ENCODE results near the gene C1GALT1C1L.
"Not testable (repeated sequence)": the region's sequence is repeated elsewhere in the genome, so short reads cannot be mapped to it uniquely, and the experiment has no call there.

Gene C1GALT1C1L

DNA sequence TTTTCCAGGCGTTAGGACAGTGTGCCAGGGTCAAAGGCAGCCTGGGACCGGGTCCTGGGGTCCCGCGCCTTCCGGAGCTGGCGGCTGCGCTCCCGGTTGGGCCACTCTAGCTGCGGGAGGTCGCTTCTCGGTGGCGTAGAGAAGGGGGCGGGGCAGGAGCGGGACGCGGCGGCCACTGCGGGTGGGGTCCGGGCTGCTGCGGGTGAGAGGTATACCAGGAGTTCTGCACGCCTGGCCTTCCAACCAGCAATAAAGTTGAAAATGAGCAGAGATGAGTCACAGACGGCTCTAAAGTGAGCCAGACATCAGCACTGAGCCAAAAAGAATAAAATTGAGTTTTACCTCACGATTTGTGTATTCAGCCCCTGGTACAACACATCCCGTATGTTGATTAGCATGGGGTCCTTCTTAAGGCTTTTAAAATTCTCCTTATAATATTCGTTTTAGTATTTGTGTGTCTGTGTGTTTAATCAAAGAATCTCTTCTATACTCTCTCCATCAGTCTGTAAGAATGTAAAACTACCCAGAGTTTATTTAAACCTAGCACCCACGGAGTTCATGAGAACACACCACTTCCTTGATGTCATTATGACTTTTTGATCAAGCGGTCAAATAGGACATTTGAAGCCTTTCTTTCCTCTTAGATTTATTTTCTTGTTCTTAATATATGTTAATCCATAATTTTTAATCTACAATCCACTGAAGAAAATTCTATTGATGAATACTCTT lies at the start of gene C1GALT1C1L:
C1GALT1C1L (minus strand) TSS at position 108 of the 729 bp plus-strand sequence; CDS start at position 1, 107 bp downstream.
- peak in 1 of 2 donors; percentile 5 for DNase-seq (ENCODE audit: low read depth in 2 of 2)

DNA sequence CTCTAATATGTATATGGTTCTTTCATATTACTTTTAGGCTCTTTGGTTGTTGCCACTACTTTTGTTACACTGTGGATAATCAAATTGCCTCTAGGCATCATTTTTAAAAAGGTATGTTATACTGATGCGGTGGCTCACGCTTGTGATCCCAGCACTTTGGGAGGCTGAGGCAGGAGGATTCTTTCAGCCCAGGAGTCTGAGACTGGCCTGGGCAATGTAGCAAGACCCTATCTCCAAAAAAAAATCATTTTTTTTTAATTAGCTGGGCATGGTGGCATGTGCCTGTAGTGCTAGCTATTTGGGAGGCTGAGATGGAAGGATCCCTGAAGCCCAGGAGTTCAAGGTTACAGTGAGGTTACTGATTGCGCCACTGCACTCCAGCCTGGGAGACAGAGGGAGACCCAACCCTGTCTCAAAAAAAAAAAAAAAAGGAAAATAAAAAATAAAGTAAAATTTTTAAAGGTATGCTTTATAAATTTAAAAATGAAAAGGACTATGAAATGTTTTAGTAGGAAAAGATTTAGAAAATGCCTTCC lies 49.5 kb upstream of the C1GALT1C1L start:
- DNase-seq (ENCODE audit: low read depth in 2 of 2) = no peak

DNA sequence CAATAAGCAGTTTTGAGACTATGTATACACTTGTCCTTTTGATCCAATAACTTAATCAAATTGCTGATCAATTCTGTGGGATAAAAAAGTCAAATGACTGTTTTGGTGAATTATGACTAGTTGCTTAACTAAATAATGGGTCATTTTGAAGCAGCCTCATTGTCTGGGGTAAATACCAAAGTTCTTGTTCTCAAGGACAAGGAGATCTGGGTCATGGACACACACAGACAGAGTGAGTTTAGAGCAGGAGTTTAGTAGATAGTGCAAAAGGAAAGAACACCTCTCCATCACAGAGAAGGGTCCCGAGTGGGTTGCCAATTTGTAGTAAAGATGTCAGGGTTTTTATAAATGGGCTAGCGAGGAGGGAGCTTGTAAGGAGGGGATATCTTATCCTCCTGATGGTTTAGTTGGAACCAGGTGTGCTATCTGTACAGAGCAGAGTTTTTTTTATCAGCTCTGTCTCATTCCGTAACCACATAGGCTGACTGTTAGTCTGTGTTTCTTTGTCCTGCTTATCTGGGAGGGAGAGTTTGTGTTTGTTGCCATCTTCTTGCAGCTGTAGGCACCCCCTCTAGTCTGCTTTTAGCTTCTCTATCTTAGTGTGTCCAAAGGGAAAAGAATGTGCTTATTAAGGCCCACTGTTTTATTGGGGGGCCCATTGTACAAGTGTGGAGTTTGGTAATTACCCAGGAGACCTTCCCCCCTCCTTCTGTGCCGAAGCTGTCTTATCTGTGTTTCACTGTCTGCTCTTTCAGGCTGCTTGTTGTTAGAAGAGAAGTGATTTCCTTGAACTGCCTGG lies 48.7 kb upstream of the C1GALT1C1L start:
- no peak for DNase-seq (ENCODE audit: low read depth in 2 of 2)

DNA sequence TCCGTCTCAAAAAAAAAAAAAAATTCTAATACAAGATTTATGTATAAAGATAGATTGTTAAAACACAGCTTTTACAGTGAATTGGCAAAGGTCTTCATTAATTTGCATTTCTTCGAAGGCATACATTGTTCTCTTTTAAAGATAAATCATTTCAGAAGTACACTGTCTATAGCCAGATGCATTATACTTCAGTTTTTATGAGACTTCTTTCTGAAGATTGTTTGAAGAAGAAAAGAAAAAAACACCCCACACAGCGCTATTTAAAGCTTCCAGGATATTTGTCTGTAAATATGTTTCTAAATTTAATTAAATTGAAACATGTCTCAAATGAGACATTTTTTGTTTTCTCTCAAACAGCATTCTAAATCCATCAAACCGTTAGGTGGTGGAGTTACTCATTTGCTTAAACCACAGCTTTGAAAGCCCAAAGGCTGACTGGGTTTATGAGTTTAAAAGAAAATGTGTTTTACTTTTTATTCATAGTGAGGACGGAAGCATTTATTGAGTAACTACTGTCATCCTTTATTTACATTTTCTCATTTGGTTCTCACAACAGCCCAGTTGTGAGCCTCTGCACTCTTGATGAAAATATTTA lies 42.4 kb upstream of the C1GALT1C1L start:
- DNase-seq (ENCODE audit: low read depth in 2 of 2) = no peak

DNA sequence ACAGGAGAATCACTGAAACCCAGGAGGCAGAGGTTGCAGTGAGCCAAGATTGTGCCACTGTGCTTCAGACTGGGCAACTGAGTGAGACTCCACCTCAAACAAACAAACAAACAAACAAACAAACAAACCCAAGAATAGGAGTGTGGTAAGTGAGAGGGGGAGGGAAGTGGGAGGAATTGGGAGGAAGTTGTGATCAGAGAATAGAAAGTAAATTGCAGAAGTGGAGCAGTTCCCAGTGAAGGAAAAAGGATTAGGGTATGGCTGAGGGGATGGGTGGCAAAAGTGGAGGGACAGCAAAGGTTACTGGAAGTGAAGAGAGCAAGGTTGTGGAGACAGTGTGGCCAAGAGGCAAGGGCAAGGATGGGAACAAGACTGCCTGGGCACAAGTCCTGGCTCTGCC lies 41.1 kb upstream of the C1GALT1C1L start:
- DNase-seq (ENCODE audit: low read depth in 2 of 2) = no peak

DNA sequence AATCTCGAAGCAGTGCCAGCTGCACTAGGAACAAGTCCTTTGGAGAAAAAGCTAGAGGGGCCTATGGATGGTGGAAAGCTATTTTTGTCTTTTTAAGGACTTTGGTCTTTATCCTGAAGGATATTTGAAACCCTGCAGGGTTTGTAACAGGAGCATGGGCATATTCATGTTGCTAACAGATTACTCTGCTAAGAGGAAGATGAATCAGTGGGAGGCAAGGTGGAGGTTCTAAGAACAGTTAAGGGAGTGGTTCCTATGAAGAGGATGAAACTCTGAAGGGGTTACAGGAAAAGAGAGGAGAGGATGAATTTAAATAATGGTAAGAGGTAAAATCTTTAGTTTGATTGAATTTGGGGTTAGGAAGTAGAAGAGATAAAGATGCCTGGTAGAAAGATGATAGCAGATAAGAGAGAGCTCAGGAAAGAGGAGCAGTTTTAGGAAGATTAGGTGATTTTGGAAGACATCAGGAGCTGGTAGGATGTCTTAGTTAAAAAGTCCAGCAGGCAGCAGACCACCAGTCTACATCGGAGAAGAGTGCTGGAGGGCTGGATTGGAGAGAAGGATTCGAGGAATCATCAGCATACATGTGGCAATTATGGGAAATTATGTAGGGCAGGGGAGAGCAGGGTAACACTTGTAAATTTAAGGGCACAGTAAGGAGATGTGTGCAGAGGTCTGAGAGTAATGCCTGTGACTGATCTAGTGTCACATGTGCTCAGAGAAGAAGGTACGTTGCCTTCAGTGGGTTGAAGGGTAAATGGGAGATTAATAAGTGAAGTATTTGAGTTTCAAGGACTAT lies 39.3 kb upstream of the C1GALT1C1L start:
- no peak for DNase-seq (ENCODE audit: low read depth in 2 of 2)

DNA sequence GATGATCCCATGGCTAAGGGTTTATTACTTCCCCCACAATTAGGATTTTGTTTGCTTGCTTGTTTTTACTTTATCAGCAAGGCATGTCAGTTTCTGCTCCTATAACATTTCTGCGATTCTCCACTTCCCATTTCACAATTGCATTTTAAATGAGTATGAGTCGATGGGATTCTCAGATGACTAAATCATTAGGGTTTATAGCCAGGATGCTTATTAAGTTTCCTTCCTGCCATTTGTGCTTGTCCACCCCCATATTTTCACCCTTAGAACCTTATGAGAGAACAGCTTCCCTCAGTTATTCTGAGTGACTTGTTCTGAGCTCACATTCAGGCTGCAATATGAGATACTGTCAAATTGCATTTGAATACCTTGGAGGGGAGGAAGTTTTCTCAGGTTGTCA lies 37.9 kb upstream of the C1GALT1C1L start:
- no peak for DNase-seq (ENCODE audit: low read depth in 2 of 2)

DNA sequence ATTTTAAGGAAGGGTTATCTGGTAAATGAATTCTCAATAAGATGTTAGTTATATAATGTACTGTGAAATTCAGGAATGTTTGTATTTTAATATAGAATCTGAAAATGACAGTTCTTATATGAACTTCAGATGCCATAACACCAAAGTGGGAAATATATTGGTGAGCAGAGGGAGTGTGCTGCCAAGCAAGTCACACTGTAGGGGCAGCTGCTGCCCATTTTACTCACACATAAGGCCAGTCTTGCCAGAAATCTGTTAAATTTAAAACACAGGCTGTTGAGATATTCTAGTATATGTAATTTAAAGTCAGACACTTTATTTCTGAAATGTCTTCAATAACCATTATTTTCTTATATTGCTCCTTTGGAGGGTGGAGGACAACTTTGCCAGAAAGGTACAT lies 34.6 kb upstream of the C1GALT1C1L start:
- DNase-seq (ENCODE audit: low read depth in 2 of 2) = no peak

DNA sequence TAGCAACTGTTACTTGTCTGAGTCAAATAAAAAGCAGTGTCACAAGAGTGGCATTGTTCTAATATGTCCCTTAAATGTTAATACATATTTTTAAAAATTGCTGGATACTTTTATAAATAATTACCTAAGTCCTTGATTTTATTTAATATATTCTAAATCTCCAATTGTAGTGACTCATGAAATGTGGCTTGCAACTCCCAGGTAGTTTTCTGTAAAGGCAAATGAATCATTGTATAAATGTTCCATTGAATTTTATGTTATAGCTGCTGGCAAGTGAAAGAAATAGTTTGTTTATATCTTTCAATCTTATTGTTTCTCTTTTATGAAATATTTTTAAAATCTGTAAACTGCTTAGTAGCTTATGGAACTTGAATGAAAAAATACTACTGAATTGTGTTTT lies 32.7 kb upstream of the C1GALT1C1L start:
- DNase-seq (ENCODE audit: low read depth in 2 of 2) = no peak

DNA sequence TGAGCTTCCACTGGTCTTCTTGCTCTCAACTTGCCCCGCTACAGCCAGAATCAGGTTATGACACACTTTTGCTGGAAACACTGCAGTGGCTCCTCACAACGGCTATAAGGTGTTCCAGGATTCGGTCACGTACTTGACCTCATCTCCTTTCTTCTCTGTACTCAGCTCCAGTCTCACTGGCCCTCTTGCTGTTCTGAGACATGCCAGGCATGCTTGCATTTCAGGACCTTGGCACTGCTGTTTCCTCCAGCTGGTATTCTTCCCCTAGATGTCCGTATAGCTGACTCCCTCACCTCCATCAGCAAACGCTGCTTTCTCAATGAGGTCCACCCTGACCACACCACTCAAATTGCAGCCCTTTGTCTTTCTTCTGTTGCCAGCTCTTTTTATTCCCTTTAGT lies 31.9 kb upstream of the C1GALT1C1L start:
- no peak for DNase-seq (ENCODE audit: low read depth in 2 of 2)

DNA sequence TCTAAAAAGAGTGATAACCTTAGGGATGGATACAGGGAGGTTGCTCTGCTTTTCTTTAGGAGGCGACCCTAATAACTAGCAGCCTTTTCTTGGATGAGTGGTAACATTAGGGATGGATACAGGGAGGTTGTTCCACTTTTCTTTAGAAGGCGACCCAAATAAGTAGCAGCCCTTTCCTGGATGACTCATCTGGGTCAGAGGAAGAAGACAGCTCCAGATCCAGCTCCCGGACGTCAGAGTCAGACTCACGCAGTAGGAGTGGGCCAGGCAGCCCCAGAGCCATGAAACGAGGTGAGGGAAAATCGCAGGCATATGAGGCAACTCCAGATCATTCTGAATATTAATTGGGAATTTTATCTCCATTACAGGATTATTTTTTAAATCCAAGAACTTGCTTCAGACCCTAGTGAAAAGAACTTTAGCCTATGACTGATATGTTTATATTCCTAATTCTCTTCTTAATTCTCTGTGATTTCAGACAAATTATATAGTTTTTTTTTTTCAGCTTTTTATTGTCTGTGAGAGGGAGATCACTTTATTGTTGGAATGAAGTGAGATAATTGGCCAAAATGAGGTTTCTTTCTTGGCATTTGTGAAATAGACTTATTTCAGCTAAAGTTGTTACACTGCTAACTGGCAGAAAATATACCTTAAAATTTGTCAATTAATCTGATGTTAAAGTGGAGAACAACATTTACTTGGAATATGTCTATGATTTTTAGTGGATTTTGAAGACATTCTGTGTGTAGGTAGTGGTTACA lies 31.2 kb upstream of the C1GALT1C1L start:
- no peak for DNase-seq (ENCODE audit: low read depth in 2 of 2)

DNA sequence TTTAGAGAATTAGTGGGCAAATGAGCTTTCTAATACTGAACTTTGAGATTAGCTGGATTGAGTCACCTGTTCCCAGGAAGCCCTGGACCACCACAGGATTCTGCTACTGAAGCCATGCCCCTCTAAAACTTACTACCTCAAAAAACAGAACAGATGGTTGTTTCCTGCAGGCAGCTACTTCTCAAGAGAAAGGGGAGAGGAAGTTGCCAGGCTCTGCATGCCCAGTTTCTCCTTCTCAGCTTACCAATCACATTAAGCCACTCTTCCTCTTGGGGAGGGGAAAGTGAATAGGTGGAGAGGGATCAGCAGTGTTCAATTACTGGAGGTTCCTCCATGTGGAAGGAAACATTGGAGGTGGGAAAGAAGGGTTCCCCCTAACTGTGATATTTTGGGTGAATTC lies 24.9 kb upstream of the C1GALT1C1L start:
- DNase-seq (ENCODE audit: low read depth in 2 of 2) = no peak

DNA sequence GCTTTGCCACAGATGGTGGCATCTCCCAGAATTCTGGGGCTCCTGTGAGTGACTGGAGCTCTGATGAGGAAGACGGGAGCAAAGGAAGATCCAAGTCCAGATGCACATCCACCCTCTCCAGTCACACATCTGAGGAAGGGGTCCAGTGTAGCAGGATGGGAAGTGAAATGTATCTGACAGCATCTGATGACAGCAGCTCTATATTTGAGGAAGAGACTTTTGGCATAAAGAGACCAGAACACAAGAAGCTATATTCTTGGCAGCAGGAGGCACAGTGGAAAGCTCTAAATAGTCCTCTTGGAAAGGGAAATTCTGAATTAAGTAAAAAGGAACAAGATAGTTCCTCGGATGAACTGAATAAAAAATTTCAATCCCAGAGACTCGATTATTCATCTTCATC lies 23.5 kb upstream of the C1GALT1C1L start:
- no peak for DNase-seq (ENCODE audit: low read depth in 2 of 2)

DNA sequence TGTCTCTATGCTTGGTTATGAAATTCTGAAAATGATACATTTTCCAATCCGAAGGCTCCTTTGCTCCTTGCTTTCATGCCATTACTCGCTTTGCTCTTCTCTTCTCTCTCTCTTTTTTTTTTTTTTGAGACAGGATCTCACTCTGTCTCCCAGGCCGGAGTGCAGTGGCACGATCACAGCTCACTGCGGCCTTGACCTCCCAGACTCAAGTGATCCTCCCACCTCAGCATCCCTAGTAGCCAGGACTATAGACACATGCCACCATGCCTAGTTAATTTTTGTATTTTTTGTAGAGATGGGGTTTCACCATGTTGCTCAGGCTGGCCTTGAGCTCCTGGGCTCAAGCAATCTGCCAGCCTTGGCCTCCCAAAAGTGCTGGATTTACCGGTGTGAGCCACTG lies 21.9 kb upstream of the C1GALT1C1L start:
- not testable (repeated sequence) for DNase-seq (ENCODE audit: low read depth in 2 of 2)

DNA sequence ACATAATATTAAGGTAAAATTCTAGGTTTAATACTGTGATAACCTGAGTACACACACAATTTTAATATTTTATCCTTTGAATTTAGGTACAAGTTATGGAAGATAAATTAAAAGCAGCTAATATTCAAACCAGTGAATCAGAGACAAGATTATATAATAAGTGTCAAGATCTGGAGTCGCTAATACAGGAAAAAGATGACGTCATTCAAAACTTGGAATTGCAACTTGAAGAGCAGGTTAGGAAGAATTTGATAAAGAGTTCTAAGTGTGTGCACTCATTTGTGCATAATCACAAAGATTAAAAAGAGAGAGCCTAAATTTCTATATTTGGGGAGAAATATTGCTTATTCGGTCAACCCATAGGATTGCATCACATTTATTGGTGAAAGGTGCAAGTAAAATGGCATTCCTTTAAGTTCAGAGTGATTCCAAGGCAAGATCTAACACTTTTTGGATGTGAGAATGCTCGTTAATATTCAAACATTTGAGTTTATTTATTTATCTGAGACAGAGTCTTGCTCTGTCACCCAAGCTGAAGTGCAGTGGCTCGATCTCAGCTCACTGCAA lies 16.3 kb upstream of the C1GALT1C1L start:
- DNase-seq (ENCODE audit: low read depth in 2 of 2) = no peak

DNA sequence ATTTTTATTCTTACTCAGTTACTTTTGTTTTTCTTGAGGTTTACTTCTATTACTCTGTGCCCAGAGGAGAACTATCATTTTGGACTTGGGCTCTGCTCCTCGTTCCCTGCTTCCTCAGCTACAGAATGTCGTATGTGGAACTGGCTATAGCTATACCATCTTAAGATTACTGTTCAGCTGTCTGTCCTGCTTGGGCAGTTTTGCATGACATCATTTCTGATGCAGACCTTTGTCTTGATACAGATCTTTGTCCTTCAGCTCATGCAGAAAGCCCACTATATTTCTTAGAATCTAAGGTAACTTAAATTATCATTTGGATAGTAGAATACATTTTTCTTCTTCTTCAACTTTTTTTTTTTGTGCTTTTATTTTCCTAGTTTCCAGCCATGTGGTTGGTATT lies 13.8 kb upstream of the C1GALT1C1L start:
- DNase-seq (ENCODE audit: low read depth in 2 of 2) = no peak

DNA sequence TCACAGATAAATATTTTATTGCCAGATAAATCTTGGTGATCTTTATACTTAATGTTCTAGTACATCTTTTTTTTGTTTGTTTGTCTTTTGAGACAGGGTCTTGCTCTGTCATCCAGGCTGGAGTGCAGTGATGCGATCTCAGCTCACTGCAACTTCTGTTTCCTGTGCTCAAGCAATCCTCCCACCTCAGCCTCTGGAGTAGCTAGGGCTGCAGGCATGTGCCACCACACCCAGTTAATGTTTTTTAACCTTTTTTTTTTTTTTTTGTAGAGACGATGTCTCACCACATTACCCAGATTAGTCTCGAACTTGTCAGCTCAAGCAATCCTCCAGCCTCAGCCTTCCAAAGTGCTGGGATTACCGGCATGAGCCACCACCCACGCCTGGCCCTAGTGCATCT lies 9.1 kb upstream of the C1GALT1C1L start:
- no peak for DNase-seq (ENCODE audit: low read depth in 2 of 2)

DNA sequence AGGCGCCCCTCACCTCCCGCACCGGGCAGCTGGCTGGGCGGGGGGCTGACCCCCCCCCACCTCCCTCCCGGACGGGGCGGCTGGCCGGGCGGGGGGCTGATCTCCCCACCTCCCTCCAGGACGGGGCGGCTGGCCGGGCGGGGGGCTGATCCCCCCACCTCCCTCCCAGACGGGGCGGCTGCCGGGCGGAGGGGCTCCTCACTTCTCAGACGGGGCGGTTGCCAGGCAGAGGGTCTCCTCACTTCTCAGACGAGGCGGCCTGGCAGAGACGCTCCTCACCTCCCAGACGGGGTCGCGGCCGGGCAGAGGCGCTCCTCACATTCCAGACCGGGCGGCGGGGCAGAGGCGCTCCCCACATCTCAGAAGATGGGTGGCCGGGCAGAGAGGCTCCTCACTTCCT lies 1.6 kb upstream of the C1GALT1C1L start:
- DNase-seq (ENCODE audit: low read depth in 2 of 2) = not testable (repeated sequence)

DNA sequence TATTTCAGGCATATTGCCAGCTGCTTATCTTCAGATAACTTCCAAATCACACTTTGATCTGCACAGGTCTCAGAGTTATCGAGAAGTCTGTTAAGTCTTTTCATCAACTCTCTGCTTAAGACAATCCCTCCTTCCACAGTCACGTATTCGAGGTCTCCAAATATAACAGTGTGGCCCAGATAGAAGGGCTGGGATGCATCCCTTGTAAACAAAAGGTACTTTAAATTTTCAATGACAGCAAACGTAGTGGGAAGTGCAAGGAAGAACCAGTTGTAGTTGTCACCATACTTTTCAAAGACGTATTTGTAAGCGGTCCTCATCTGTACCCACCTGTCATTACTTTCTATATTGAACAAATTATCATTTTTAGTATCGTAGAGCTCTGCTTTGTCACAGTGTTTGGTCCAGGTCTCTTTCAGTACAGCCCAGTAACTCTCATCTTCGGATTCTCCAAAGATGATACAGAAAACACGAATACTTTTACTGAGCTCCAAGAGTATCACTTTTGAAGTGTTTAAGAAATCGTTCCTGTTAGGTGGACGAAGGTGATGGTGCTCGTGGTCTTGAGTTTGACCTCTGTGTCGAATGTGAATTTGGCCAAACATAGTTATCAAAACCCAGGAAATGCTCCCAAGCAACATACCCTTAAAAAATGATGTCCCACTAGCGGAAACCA lies 445 bp downstream of the C1GALT1C1L start:
- no peak for DNase-seq (ENCODE audit: low read depth in 2 of 2)

DNA sequence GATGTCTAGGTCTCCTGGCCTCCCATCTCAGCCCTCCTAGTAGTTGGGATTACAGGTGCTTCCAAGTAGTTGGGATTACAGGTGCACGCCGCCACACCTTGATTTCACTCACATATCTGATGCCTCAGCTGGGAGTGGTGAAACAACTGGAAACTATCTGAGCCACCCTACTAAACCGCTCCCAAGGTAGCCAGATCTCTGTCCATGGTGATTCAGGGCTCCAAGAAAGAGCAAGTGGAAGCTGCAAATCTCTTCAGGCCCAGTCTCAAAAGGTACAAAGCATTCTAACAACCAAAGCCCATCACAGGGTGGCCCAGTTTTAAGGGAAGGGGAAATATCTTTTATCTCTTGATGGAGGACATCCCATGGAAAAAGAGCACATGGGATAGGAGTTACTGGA lies 19.0 kb downstream of the C1GALT1C1L start:
- no peak for DNase-seq (ENCODE audit: low read depth in 2 of 2)

All from stimulated activated CD4-positive, alpha-beta T cell treated with anti-CD3 and anti-CD28 coated beads, Interleukin-1b, Interleukin-23, amount 100 ng/mL, for 1 hour (primary cell).